Tibial nerve (tissue), 4 donors: ENCODE measurements around the gene PLCB2. TPM values are rescaled to one million over a fixed set of nuclear protein-coding genes. Genes with fewer than 3 reads are reported as not detected.

ENCODE experiments used
- DNase-seq, 2 donors: peaks; one replicate each; pipeline ENCODE4 v3.0.0-alpha.2; 2019; ENCODE audit warnings: low spot score in 2 of 2
- H3K27ac ChIP-seq, 4 donors: fragments of 200-600 bp; sonication (generic) in 3 of 4; one replicate each; pipeline ENCODE4 v1.5.1; 2017 to 2019; ENCODE audit warnings: mild to moderate bottlenecking in 1 of 4
- H3K27me3 ChIP-seq, 2 donors: fragments of 200-600 bp; sonication (generic) in 1 of 2; one replicate each; pipeline versions ENCODE4 v1.5.1 to v1.6.0; 2017 to 2019
- H3K36me3 ChIP-seq, 3 donors: fragments of 200-600 bp; sonication (generic); one replicate each; pipeline ENCODE4 v1.5.1; 2018 to 2019
- H3K4me1 ChIP-seq, 4 donors: fragments of 200-600 bp; sonication (generic) in 3 of 4; one replicate each; pipeline ENCODE4 v1.5.1; 2017 to 2019
- H3K4me3 ChIP-seq, 4 donors: fragments of 200-600 bp; sonication (generic) in 3 of 4; one replicate each; pipeline ENCODE4 v1.5.1; 2017 to 2019; ENCODE audit warnings: mild to moderate bottlenecking in 1 of 4, moderate library complexity in 1 of 4
- H3K9me3 ChIP-seq, 4 donors: fragments of 200-600 bp; sonication (generic) in 3 of 4; one replicate each; pipeline ENCODE4 v1.5.1; 2017 to 2019
- EP300 ChIP-seq, 2 donors: sonication (generic); formaldehyde crosslinking; IDR thresholded peaks; one replicate each; pipeline ENCODE4 v1.6.1; 2017; ENCODE audit warnings: antibody characterized with exemption in 2 of 2, mild to moderate bottlenecking in 1 of 2
- POLR2A ChIP-seq, 2 donors: fragments of 450-650 bp; IDR thresholded peaks; one replicate each; pipeline ENCODE4 v1.6.1; 2017; ENCODE audit warnings: antibody characterized with exemption in 2 of 2, mild to moderate bottlenecking in 2 of 2, moderate library complexity in 2 of 2
- WGBS, 2 donors: methylation state at CpG; one replicate each; pipeline ENCODE4 v1.1.5; 2018; 5-methylcytosine and 5-hydroxymethylcytosine counted together
- total RNA-seq, 4 donors: library from RNA; depleted of rRNA; stranded (reverse); fragments of >200 nt; gene quantifications; one replicate each; pipeline ENCODE4 v1.1.0, GENCODE V29; 2016
- TF ChIP-seq, protein P1 (sequence below), 5 experiments: fragments of 200-600 bp in 3 of 5; fragments of 450-650 bp in 2 of 5; sonication (generic) in 3 of 5; IDR thresholded peaks; one replicate each; pipeline ENCODE4 v1.5.1; 2016 to 2019; ENCODE audit warnings: antibody characterized with exemption in 5 of 5, mild to moderate bottlenecking in 3 of 5, moderate library complexity in 2 of 5

Gene PLCB2, protein sequence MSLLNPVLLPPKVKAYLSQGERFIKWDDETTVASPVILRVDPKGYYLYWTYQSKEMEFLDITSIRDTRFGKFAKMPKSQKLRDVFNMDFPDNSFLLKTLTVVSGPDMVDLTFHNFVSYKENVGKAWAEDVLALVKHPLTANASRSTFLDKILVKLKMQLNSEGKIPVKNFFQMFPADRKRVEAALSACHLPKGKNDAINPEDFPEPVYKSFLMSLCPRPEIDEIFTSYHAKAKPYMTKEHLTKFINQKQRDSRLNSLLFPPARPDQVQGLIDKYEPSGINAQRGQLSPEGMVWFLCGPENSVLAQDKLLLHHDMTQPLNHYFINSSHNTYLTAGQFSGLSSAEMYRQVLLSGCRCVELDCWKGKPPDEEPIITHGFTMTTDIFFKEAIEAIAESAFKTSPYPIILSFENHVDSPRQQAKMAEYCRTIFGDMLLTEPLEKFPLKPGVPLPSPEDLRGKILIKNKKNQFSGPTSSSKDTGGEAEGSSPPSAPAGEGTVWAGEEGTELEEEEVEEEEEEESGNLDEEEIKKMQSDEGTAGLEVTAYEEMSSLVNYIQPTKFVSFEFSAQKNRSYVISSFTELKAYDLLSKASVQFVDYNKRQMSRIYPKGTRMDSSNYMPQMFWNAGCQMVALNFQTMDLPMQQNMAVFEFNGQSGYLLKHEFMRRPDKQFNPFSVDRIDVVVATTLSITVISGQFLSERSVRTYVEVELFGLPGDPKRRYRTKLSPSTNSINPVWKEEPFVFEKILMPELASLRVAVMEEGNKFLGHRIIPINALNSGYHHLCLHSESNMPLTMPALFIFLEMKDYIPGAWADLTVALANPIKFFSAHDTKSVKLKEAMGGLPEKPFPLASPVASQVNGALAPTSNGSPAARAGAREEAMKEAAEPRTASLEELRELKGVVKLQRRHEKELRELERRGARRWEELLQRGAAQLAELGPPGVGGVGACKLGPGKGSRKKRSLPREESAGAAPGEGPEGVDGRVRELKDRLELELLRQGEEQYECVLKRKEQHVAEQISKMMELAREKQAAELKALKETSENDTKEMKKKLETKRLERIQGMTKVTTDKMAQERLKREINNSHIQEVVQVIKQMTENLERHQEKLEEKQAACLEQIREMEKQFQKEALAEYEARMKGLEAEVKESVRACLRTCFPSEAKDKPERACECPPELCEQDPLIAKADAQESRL
- total RNA-seq: 10 to 100 TPM; 14.9 to 42.3 (median 17.0) TPM

DNA sequence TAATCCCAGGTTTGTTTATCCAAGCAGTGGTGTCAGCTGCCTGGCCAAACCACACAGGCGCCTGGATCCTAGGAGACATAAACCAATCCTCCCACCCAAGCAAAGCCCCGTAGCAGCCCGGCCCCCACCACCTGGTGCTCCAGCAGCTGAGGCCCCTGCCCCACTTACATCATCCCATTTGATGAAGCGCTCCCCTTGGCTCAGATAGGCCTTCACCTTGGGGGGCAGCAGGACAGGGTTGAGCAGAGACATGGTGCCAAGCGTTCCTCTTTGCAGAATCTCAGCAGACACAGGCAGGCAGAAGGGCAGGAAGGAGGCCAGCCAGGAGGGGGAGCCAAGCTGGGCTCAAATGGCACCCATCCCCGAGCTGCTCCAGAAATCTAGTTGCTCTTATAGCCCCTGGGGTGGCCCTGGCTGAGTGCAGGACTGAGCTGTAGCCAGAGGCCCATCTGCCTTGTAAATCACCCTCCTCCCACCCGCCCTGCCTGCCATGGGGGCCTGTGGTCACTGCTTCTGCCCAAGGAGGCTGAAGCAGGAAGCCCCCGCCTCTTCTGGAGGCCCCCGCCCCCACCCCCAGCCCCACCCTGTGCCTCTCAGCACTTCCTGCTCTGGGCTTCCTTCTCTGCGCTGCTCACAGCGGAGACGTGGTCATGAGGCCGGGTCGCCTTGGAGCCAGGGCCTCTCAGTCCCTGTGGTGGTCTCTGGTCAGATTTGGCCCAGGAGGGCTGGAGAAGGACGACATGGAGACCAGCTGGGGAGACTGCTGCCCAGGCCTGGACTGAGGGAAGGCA lies at the start of gene PLCB2:
PLCB2 (minus strand) TSS at position 515 of the 791 bp plus-strand sequence; CDS start at position 252, 263 bp downstream.
- DNase-seq: no peak
- Histone ChIP-seq H3K27me3 (peaks cover 0 to 5% of the 10 kb centered on the region in 2 donors), H3K36me3 (no peaks in the 10 kb centered on the region), H3K9me3 (no peaks in the 10 kb centered on the region), H3K4me1 (no peaks in the 10 kb centered on the region), H3K4me3 (peak within 1 kb of the TSS; percentile 12 to 49 (median 30)), H3K27ac (peak within 1 kb of the TSS in 3 of 4 donors; percentile 60 to 86 (median 62))
- TF ChIP-seq, protein P1, sequence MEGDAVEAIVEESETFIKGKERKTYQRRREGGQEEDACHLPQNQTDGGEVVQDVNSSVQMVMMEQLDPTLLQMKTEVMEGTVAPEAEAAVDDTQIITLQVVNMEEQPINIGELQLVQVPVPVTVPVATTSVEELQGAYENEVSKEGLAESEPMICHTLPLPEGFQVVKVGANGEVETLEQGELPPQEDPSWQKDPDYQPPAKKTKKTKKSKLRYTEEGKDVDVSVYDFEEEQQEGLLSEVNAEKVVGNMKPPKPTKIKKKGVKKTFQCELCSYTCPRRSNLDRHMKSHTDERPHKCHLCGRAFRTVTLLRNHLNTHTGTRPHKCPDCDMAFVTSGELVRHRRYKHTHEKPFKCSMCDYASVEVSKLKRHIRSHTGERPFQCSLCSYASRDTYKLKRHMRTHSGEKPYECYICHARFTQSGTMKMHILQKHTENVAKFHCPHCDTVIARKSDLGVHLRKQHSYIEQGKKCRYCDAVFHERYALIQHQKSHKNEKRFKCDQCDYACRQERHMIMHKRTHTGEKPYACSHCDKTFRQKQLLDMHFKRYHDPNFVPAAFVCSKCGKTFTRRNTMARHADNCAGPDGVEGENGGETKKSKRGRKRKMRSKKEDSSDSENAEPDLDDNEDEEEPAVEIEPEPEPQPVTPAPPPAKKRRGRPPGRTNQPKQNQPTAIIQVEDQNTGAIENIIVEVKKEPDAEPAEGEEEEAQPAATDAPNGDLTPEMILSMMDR (IDR thresholded peaks at IDR 0.05): peak in 1 of 5 experiments; percentile 9
- no peak for TF ChIP-seq POLR2A (IDR thresholded peaks at IDR 0.05)
- 46 to 63% methylated on average over 7 to 10 of the region's 15 CpGs for WGBS, 2 donors

DNA sequence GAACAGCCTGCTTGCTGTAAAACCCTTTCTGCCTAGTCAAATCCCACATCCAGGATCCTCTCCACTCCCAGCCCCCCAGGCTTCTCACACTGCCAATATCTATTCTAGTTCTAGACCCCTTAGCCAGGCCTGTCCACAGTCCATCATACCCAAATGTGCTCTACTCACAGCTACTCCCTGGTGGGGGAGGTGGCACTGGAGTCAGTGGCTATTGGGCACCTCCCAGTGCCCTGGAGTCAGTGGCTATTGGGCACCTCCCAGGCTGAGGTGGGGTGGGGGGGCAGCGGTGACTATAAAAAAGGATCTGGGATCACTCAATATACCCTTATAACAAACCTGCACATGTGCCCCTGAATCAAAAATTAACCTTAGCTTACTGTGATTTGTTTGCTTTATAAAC lies 49.5 kb upstream of the PLCB2 start:
- no peaks in the 10 kb centered on the region for H3K27me3 ChIP-seq
- no peaks in the 10 kb centered on the region for H3K9me3 ChIP-seq
- H3K4me3 ChIP-seq: no peak overlapping the region
- WGBS, 2 donors: 67 to 83% methylated on average over 1 of the region's 1 CpG
- no peaks in the 10 kb centered on the region for H3K36me3 ChIP-seq
- no peak for DNase-seq
- no peak overlapping the region for H3K27ac ChIP-seq
- TF ChIP-seq POLR2A (IDR thresholded peaks at IDR 0.05) (no peak), EP300 (IDR thresholded peaks at IDR 0.05) (no peak)
- TF ChIP-seq, protein P1 (IDR thresholded peaks at IDR 0.05): no peak
- peaks cover 0 to 31% (median 10%) of the 10 kb centered on the region in 4 donors for H3K4me1 ChIP-seq

DNA sequence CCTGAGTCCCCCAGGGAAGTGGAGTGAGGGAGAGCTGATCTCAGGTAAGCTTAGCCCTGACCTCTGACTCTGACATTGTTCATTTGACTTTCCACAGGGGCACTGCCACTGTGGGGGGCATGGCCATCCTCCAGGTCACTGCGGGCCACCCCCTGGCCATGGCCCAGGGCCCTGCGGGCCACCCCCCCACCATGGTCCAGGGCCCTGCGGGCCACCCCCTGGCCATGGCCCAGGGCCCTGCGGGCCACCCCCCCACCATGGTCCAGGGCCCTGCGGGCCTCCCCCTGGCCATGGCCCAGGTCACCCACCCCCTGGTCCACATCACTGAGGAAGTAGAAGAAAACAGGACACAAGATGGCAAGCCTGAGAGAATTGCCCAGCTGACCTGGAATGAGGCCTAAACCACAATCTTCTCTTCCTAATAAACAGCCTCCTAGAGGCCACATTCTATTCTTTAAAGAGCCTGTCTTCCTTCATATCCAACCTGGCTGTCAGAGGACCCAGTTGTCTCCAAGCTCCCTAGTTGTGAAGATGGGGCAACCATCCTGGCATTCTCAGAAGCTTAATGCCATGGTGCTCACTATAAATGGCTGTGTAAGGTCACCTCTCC lies 48.3 kb upstream of the PLCB2 start:
- 87% methylated on average over 3 of the region's 5 CpGs; no CpG with 5 or more reads in 1 of the 2 donors for WGBS, 2 donors
- Histone ChIP-seq H3K4me1 (peaks cover 0 to 31% (median 10%) of the 10 kb centered on the region in 4 donors), H3K4me3 (no peak overlapping the region), H3K27ac (no peak overlapping the region), H3K9me3 (no peaks in the 10 kb centered on the region), H3K36me3 (no peaks in the 10 kb centered on the region), H3K27me3 (no peaks in the 10 kb centered on the region)
- TF ChIP-seq, protein P1 (IDR thresholded peaks at IDR 0.05): no peak
- TF ChIP-seq EP300 (IDR thresholded peaks at IDR 0.05): no peak
- TF ChIP-seq POLR2A (IDR thresholded peaks at IDR 0.05): no peak
- no peak for DNase-seq

DNA sequence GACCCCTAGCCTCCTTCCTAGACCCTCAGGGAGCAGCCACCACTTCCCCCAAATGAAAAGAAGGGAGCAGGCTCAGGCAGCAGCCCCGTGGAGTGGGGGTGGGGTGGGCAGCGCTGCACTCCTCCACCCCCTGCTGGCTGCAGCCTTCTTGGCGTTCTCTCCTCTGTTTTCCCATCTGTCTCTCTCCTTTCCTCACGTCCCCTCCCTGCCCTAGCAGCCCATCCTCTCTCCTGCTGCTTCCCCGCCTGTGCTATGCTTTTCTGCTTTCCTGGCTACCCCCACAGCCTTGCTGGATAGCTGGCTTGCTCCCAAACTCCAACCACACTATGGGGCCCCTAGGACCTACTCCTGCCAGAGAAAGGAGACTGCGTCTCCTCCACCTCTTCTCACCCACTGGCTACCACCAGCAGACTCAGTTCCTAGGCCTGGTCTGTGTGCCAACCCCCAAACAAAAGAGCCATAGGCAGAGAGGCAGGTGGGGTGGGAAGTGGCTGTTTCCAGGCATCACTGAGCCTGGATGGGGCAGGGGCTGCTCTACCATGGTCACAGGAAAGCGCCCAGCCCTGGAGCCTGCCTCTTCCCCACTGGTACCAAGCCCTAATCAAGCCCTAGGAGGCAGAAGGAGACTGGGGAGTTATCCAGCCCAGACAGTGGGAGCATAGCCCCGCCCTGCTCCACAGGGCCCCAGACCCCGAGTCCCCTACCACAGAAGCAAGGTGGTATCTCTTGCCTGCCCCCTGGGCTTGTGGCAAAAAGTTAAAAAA lies 46.9 kb upstream of the PLCB2 start:
- TF ChIP-seq, protein P1 (IDR thresholded peaks at IDR 0.05): peak in 2 of 5 experiments; percentile 13 to 27
- no peak for TF ChIP-seq EP300 (IDR thresholded peaks at IDR 0.05)
- no peak for TF ChIP-seq POLR2A (IDR thresholded peaks at IDR 0.05)
- no peak overlapping the region for H3K27ac ChIP-seq
- H3K4me3 ChIP-seq: no peak overlapping the region
- no peak for DNase-seq
- H3K36me3 ChIP-seq: no peaks in the 10 kb centered on the region
- no peaks in the 10 kb centered on the region for H3K9me3 ChIP-seq
- H3K27me3 ChIP-seq: no peaks in the 10 kb centered on the region
- H3K4me1 ChIP-seq: peaks cover 0 to 31% (median 10%) of the 10 kb centered on the region in 4 donors
- WGBS, 2 donors: 35 to 37% methylated on average over 8 to 9 of the region's 9 CpGs
